Rectal smooth muscle tissue (tissue), 1 donor: ENCODE measurements around the gene ACTN4.

Experiments
- H3K27ac ChIP-seq: one replicate; pipeline ENCODE4 v1.7.0; 2013; ENCODE audit warnings: low read depth, low read length, inconsistent platforms
- H3K27me3 ChIP-seq: one replicate; pipeline ENCODE4 v1.7.0; 2013; ENCODE audit warnings: low read length; ENCODE audit not compliant: control insufficient read depth, insufficient read depth
- H3K36me3 ChIP-seq: one replicate; pipeline ENCODE4 v1.7.0; 2013; ENCODE audit warnings: low read length; ENCODE audit not compliant: control insufficient read depth, insufficient read depth
- H3K4me1 ChIP-seq: one replicate; pipeline ENCODE4 v1.7.0; 2013; ENCODE audit warnings: low read length; ENCODE audit not compliant: control insufficient read depth, insufficient read depth
- H3K4me3 ChIP-seq: one replicate; pipeline ENCODE4 v1.7.0; 2013; ENCODE audit warnings: low read length
- H3K9ac ChIP-seq: one replicate; pipeline ENCODE4 v1.7.0; 2013; ENCODE audit warnings: low read length

Gene ACTN4

DNA sequence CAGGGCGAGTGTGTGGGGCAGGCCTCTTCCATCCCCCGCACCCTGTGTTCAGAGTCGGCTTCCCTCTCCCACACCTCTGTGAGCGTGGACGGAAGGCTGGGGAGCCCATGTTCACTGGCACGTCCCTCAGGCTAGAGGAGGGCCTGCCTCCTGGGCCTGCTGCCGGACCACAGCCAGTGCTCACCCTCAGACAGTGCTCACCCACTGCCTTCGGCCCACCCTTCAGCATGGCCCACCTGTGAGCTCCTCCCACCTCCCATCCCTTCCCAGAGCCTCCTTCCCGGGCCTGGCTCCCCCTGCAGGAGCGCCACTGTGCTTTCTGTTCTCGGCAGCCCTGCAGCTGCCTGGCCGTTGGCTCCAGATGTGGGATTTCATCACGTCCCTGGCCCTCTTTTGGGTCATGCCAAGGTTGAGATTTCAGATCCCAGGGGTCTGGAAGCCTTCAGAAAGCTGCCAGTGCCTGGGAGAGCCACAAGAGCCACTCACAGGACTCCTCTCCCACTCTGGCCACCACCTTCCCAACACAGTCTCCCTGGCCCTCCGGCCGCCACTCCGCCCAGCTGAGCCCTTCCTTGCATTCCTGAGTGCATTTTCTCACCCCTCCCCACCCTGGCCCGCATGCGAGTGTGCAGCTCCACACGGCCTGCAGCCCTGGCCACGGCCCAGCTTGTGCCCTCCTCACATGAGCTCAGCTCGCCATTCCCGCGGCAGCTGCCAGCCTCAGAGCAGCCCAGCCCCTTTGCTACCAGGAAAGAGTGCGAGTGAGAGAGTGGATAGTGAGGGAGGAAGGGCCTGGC, 71.5 kb downstream of the ACTN4 start:
- Histone ChIP-seq H3K9ac (no peak overlapping the region), H3K27ac (peak overlapping the region; percentile 50), H3K4me3 (no peak overlapping the region), H3K4me1 (no peaks in the 10 kb centered on the region), H3K27me3 (no peaks in the 10 kb centered on the region), H3K36me3 (peaks cover 71% of the 10 kb centered on the region)

GRCh38 chr19:38719761-38720558, 72.5 kb downstream of the ACTN4 start:
- Histone ChIP-seq H3K4me1 (no peaks in the 10 kb centered on the region), H3K9ac (no peak overlapping the region), H3K4me3 (no peak overlapping the region), H3K27me3 (no peaks in the 10 kb centered on the region), H3K36me3 (peaks cover 71% of the 10 kb centered on the region), H3K27ac (peak overlapping the region; percentile 50)

DNA sequence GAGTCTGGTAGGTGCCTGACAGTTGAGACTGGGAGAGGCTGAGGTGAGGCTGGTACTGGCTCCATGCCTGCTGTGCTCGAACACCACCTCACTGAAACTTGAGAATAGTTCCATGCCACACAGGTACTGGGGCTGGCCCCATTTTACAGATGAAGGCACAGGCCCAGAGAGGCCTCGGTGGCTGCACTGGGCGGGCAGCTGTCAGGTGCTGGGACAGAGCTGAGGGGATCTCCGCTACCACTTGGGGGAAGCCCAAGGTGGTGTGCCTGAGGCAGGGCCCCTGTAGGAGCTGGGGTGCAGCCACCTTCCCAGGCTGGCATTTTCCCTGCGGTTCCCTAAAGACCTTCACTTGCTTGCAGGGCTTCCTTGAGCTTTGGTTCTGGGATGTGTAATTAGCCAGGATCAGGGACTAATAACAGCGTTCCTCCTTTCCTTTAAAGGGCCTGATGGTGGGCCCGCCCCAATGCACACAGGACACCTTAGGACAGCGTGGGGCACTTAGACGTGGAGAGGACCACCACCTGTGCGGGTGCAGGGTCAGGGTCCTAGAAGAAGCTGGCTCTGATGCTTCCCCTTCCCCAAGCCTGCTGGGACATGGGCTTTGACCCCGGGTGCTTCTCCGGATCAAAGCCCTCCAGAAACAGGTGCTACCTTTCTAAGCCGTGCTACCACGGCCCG, 73.2 kb downstream of the ACTN4 start:
- Histone ChIP-seq H3K4me1 (no peaks in the 10 kb centered on the region), H3K27ac (no peak overlapping the region), H3K36me3 (peaks cover 77% of the 10 kb centered on the region), H3K27me3 (no peaks in the 10 kb centered on the region), H3K9ac (no peak overlapping the region), H3K4me3 (no peak overlapping the region)

- peak overlapping the region; percentile 61 for H3K27ac ChIP-seq
- H3K4me3 ChIP-seq: no peak overlapping the region
- H3K36me3 ChIP-seq: peaks cover 79% of the 10 kb centered on the region
- no peaks in the 10 kb centered on the region for H3K4me1 ChIP-seq
- no peak overlapping the region for H3K9ac ChIP-seq
- no peaks in the 10 kb centered on the region for H3K27me3 ChIP-seq
Observed at GRCh38 chr19:38721496-38721895, 74.0 kb downstream of the ACTN4 start.

DNA sequence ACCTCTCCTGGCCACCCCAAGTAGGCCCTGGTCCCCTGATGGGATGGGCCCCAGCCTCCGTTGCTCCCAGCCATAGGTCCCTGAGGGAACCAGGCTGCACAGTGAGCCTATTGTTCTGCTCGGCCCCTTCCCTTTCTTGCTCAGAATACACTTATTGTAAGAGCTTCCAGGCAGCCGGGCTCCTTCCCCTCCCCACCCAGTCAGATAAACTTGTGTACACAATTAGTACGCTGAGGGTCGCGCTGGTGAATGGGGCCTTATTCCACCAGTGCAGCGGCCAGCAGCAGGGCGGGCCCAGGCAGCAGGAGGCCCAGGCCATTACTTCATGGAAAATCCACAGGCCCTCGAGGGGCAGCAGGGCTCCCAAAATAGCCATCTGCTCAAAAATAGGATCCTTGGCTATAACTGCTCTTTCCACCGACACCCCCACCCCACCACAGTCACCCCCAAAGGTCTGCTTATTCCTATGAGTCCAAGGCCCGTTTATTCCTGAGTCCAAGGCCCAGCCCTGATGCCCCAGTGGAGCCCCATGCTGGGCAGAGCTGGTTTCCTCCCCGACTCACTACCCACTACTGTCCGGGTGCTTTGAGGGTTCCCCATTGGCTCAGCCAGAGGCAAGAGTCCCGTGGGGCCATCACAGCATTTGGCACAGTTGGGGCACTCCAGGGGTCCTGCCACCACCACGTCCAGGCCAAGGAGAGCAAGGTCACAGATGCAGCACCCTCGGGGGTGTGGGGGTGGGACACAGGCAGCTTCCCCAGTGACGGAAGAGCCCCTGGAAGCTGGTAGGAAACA, 74.7 kb downstream of the ACTN4 start:
- peaks cover 79% of the 10 kb centered on the region for H3K36me3 ChIP-seq
- no peak overlapping the region for H3K4me3 ChIP-seq
- no peaks in the 10 kb centered on the region for H3K4me1 ChIP-seq
- H3K27me3 ChIP-seq: no peaks in the 10 kb centered on the region
- peak overlapping the region; percentile 61 for H3K27ac ChIP-seq
- no peak overlapping the region for H3K9ac ChIP-seq

DNA sequence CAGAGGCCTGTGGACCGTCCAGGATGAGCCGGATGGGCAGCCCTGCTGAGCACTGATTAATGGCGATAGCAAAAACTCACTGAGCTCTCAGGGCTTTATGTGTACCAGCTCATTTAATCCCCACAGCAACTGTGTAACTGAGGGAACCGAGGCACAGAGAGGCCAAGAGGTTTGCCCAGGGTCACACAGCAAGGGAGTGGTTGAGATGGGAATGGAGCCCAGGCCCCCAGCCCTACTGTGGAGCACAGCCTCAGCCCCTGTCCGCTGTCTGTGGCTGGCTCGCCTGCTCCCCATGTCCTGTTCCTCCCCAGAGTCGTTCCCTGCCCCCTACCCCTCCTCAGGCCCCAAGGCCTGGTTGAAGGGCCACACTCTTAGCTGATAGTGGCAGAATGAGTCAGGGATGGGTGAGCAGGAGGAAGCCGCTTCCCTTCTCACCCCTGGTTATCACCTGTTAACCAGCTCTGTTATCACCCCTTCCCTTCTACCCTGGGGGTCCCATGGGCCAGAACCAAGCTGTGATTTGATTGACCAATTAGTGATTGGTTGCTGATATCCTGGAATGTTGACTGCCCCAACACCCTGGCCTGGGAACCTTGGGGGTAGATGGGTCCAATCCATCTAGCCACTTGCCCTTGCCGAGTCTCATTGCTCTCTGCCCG, 75.6 kb downstream of the ACTN4 start:
- Histone ChIP-seq H3K4me1 (no peaks in the 10 kb centered on the region), H3K27ac (no peak overlapping the region), H3K27me3 (no peaks in the 10 kb centered on the region), H3K4me3 (no peak overlapping the region), H3K9ac (no peak overlapping the region), H3K36me3 (peaks cover 76% of the 10 kb centered on the region)

DNA sequence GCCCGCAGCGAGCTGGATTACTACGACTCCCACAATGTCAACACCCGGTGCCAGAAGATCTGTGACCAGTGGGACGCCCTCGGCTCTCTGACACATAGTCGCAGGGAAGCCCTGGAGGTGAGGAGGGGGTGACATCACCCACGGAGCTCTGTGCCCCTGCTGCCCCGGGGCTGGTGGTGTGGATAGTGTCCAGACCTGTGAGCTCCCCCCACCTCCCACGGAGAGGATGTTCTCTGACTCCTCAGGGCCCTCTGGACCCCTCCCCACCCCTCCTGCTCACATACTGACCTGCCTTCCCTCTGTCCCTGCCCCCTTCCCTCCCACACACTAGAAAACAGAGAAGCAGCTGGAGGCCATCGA, 76.1 kb downstream of the ACTN4 start:
- Histone ChIP-seq H3K27me3 (no peaks in the 10 kb centered on the region), H3K4me1 (no peaks in the 10 kb centered on the region), H3K36me3 (peaks cover 74% of the 10 kb centered on the region), H3K4me3 (no peak overlapping the region), H3K27ac (no peak overlapping the region), H3K9ac (no peak overlapping the region)

- no peaks in the 10 kb centered on the region for H3K27me3 ChIP-seq
- peaks cover 73% of the 10 kb centered on the region for H3K36me3 ChIP-seq
- H3K4me3 ChIP-seq: no peak overlapping the region
- H3K27ac ChIP-seq: no peak overlapping the region
- H3K9ac ChIP-seq: no peak overlapping the region
- no peaks in the 10 kb centered on the region for H3K4me1 ChIP-seq
Observed at GRCh38 chr19:38723990-38724854, 76.8 kb downstream of the ACTN4 start.

DNA sequence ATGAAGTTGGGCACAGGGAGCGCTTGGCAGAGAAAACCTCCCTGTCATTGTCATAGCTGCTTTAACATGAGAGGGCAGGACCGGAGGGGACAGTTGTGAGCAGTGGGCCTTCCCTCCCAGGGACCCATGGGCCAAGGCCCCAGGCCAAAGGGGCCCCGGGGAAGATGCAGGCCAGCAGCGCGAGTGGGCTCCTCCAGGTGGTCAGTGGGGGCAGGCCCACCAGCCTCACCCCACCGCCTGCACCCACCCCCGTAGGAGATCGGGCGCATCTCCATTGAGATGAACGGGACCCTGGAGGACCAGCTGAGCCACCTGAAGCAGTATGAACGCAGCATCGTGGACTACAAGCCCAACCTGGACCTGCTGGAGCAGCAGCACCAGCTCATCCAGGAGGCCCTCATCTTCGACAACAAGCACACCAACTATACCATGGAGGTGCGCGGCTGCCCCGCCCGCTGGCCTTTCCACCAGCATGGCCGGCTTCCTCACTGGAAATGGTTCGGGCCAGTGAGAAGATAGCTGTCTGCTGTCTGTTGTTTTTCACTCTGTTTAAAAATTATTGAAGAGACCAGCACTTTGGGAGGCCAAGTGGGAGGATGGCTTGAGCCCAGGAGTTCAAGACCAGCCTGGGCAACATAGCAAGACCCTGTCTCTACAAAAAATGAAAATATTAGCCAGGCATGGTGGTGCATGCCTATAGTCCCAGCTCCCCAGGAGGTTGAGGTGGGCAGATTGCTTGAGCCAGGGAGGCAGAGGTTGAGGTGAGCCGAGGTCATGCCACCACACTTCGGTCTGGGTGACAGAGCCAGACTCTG, 78.2 kb downstream of the ACTN4 start:
- H3K4me3 ChIP-seq: no peak overlapping the region
- H3K36me3 ChIP-seq: peaks cover 66% of the 10 kb centered on the region
- no peaks in the 10 kb centered on the region for H3K27me3 ChIP-seq
- no peak overlapping the region for H3K27ac ChIP-seq
- H3K4me1 ChIP-seq: no peaks in the 10 kb centered on the region
- H3K9ac ChIP-seq: no peak overlapping the region

GRCh38 chr19:38726284-38726673, 78.8 kb downstream of the ACTN4 start:
- Histone ChIP-seq H3K4me3 (no peak overlapping the region), H3K36me3 (peaks cover 69% of the 10 kb centered on the region), H3K4me1 (no peaks in the 10 kb centered on the region), H3K9ac (no peak overlapping the region), H3K27ac (no peak overlapping the region), H3K27me3 (no peaks in the 10 kb centered on the region)
